GM23338 (cell line): Measurements from ENCODE around the gene MEGF11. TPM values are rescaled to one million over a fixed set of nuclear protein-coding genes. Genes with fewer than 3 reads are reported as not detected.

Experiments
- ATAC-seq: fragments of 200-7000 bp; cut with Tn5 transposase; 3 replicates; pipeline ENCODE4 v1.9.1; 2020
- DNase-seq: peaks from one replicate; pipeline ENCODE4 v3.0.0-alpha.2; 2015; ENCODE audit warnings: low spot score
- H2AFZ ChIP-seq: fragments of 200-600 bp; sonication (generic); 2 replicates; pipeline ENCODE4 v1.8.0; 2016; ENCODE audit warnings: antibody characterized with exemption, mild to moderate bottlenecking, moderate library complexity
- H3F3A ChIP-seq: fragments of 200-600 bp; sonication (generic); replicated peaks from 2 replicates; pipeline ENCODE4 v1.8.0; 2017; ENCODE audit warnings: antibody characterized with exemption, mixed run types, low read depth
- H3K27ac ChIP-seq: fragments of 200-600 bp; sonication (generic); 2 replicates; pipeline ENCODE4 v1.6.1; 2016; ENCODE audit warnings: low read depth
- H3K27me3 ChIP-seq: fragments of 200-600 bp; sonication (generic); 2 replicates; pipeline ENCODE4 v1.8.0; 2016; ENCODE audit warnings: mild to moderate bottlenecking, mixed run types, moderate library complexity; ENCODE audit not compliant: insufficient read depth
- H3K36me3 ChIP-seq: fragments of 200-600 bp; sonication (generic); 2 replicates; pipeline ENCODE4 v1.8.0; 2016; ENCODE audit warnings: mild to moderate bottlenecking; ENCODE audit not compliant: insufficient read depth
- H3K4me1 ChIP-seq: fragments of 200-600 bp; sonication (generic); 2 replicates; pipeline ENCODE4 v1.8.0; 2016; ENCODE audit warnings: mild to moderate bottlenecking, moderate library complexity; ENCODE audit not compliant: insufficient read depth
- H3K4me2 ChIP-seq: fragments of 200-600 bp; sonication (generic); 2 replicates; pipeline ENCODE4 v1.7.1; 2017; ENCODE audit warnings: mixed run types
- H3K4me3 ChIP-seq: fragments of 200-600 bp; sonication (generic); 2 replicates; pipeline ENCODE4 v1.6.1; 2016; ENCODE audit warnings: mixed run types
- H3K79me2 ChIP-seq: fragments of 200-600 bp; sonication (generic); replicated peaks from 2 replicates; pipeline ENCODE4 v1.8.0; 2017; ENCODE audit warnings: mild to moderate bottlenecking; ENCODE audit not compliant: insufficient read depth
- H3K9me2 ChIP-seq: fragments of 200-600 bp; sonication (generic); 2 replicates; pipeline ENCODE4 v1.8.0; 2017; ENCODE audit not compliant: insufficient read depth
- H4K20me1 ChIP-seq: fragments of 200-600 bp; sonication (generic); replicated peaks from 2 replicates; pipeline ENCODE4 v1.8.0; 2017; ENCODE audit warnings: mild to moderate bottlenecking; ENCODE audit not compliant: insufficient read depth
- H3K27ac Mint-ChIP-seq: 2 replicates; pipeline ENCODE4 v1.8.0; 2020; ENCODE audit warnings: inconsistent platforms, mild to moderate bottlenecking, moderate library complexity, mixed read lengths
- H3K27me3 Mint-ChIP-seq: 3 replicates; pipeline ENCODE4 v1.8.0; 2022; ENCODE audit warnings: low read depth, mild to moderate bottlenecking, moderate library complexity, mixed read lengths, inconsistent platforms; ENCODE audit not compliant: insufficient read depth, poor library complexity
- H3K36me3 Mint-ChIP-seq: 3 replicates; pipeline ENCODE4 v1.8.0; 2021; ENCODE audit warnings: low read depth, mild to moderate bottlenecking, inconsistent platforms, moderate library complexity, mixed read lengths
- H3K4me1 Mint-ChIP-seq: 3 replicates; pipeline ENCODE4 v1.8.0; 2020; ENCODE audit warnings: mild to moderate bottlenecking, inconsistent platforms, mixed read lengths
- H3K4me3 Mint-ChIP-seq: 3 replicates; pipeline ENCODE4 v1.8.0; 2021; ENCODE audit warnings: moderate library complexity, mild to moderate bottlenecking, inconsistent platforms, mixed read lengths
- H3K9me3 Mint-ChIP-seq: 3 replicates; pipeline ENCODE4 v1.8.0; 2020; ENCODE audit warnings: moderate library complexity, mild to moderate bottlenecking, inconsistent platforms, mixed read lengths
- CREB1 ChIP-seq: fragments of 250-450 bp; sonication (Bioruptor Pico); IDR thresholded peaks from 2 replicates; pipeline ENCODE4 v1.5.0; 2020; ENCODE audit warnings: low read depth, mild to moderate bottlenecking, moderate library complexity
- EZH2 ChIP-seq: fragments of 200-600 bp; sonication (generic); IDR thresholded peaks from one replicate; pipeline ENCODE4 v1.8.0; 2017; ENCODE audit warnings: antibody characterized with exemption, mild to moderate bottlenecking, low read depth; ENCODE audit not compliant: unreplicated experiment
- EZH2phosphoT487 ChIP-seq: fragments of 200-600 bp; sonication (generic); IDR thresholded peaks from one replicate; pipeline ENCODE4 v1.8.1; 2018; ENCODE audit warnings: antibody characterized with exemption; ENCODE audit not compliant: unreplicated experiment
- JUNB ChIP-seq: IDR thresholded peaks from one replicate; pipeline ENCODE4 v1.6.1; 2016; ENCODE audit warnings: antibody characterized with exemption; ENCODE audit not compliant: unreplicated experiment
- NANOG ChIP-seq: IDR thresholded peaks from 2 replicates; pipeline ENCODE4 v1.6.1; 2016; ENCODE audit warnings: antibody characterized with exemption, borderline replicate concordance
- STAT1 ChIP-seq: IDR thresholded peaks from one replicate; pipeline ENCODE4 v1.6.1; 2016; ENCODE audit warnings: antibody characterized with exemption; ENCODE audit not compliant: unreplicated experiment
- ZNF114 ChIP-seq: fragments of 250-450 bp; sonication (Bioruptor Pico); IDR thresholded peaks from 2 replicates; pipeline ENCODE4 v1.5.0; 2020; ENCODE audit warnings: mild to moderate bottlenecking, moderate library complexity
- ZNF331 ChIP-seq: fragments of 250-450 bp; sonication (Bioruptor Pico); IDR thresholded peaks from 2 replicates; pipeline ENCODE4 v1.5.0; 2020; ENCODE audit warnings: low read depth, mild to moderate bottlenecking, moderate library complexity
- polyA plus RNA-seq: library from polyadenylated mRNA; unstranded; fragments of >200 nt; fragmentation: Nextera tagmentation; extraction: Ambion mirVana; gene quantifications from 2 replicates; pipeline ENCODE4 v1.2.1, GENCODE V29; 2016
- total RNA-seq: library from RNA; depleted of rRNA; stranded (reverse); fragments of >200 nt; shearing (Covaris generic); gene quantifications from 2 replicates; pipeline ENCODE4 v1.2.3, GENCODE V29; 2014
- TF ChIP-seq, protein P1 (sequence below): IDR thresholded peaks from 2 replicates; pipeline ENCODE4 v1.6.1; 2016; ENCODE audit warnings: antibody characterized with exemption
- TF ChIP-seq, protein P2 (sequence below): fragments of 250-450 bp; sonication (Bioruptor Pico); IDR thresholded peaks from 2 replicates; pipeline ENCODE4 v1.5.0; 2020; ENCODE audit warnings: mild to moderate bottlenecking, moderate library complexity
- TF ChIP-seq, protein P3 (sequence below): IDR thresholded peaks from one replicate; pipeline ENCODE4 v1.6.1; 2018; ENCODE audit warnings: antibody characterized with exemption; ENCODE audit not compliant: unreplicated experiment

Gene MEGF11
- total and polyA plus RNA-seq, 2 experiments from 2014 or later = 1.3 to 1.9 TPM

GRCh38 chr15:66276546-66276945 lies 23.0 kb upstream of the MEGF11 start:
- TF ChIP-seq, protein P1, sequence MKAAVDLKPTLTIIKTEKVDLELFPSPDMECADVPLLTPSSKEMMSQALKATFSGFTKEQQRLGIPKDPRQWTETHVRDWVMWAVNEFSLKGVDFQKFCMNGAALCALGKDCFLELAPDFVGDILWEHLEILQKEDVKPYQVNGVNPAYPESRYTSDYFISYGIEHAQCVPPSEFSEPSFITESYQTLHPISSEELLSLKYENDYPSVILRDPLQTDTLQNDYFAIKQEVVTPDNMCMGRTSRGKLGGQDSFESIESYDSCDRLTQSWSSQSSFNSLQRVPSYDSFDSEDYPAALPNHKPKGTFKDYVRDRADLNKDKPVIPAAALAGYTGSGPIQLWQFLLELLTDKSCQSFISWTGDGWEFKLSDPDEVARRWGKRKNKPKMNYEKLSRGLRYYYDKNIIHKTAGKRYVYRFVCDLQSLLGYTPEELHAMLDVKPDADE = no peak
- TF ChIP-seq EZH2 = no peak
- TF ChIP-seq ZNF331 = no peak
- no peak for TF ChIP-seq JUNB
- TF ChIP-seq EZH2phosphoT487 = no peak
- TF ChIP-seq CREB1 (CRISPR knock-in tag) = no peak
- TF ChIP-seq ZNF114 = no peak
- TF ChIP-seq, protein P2, sequence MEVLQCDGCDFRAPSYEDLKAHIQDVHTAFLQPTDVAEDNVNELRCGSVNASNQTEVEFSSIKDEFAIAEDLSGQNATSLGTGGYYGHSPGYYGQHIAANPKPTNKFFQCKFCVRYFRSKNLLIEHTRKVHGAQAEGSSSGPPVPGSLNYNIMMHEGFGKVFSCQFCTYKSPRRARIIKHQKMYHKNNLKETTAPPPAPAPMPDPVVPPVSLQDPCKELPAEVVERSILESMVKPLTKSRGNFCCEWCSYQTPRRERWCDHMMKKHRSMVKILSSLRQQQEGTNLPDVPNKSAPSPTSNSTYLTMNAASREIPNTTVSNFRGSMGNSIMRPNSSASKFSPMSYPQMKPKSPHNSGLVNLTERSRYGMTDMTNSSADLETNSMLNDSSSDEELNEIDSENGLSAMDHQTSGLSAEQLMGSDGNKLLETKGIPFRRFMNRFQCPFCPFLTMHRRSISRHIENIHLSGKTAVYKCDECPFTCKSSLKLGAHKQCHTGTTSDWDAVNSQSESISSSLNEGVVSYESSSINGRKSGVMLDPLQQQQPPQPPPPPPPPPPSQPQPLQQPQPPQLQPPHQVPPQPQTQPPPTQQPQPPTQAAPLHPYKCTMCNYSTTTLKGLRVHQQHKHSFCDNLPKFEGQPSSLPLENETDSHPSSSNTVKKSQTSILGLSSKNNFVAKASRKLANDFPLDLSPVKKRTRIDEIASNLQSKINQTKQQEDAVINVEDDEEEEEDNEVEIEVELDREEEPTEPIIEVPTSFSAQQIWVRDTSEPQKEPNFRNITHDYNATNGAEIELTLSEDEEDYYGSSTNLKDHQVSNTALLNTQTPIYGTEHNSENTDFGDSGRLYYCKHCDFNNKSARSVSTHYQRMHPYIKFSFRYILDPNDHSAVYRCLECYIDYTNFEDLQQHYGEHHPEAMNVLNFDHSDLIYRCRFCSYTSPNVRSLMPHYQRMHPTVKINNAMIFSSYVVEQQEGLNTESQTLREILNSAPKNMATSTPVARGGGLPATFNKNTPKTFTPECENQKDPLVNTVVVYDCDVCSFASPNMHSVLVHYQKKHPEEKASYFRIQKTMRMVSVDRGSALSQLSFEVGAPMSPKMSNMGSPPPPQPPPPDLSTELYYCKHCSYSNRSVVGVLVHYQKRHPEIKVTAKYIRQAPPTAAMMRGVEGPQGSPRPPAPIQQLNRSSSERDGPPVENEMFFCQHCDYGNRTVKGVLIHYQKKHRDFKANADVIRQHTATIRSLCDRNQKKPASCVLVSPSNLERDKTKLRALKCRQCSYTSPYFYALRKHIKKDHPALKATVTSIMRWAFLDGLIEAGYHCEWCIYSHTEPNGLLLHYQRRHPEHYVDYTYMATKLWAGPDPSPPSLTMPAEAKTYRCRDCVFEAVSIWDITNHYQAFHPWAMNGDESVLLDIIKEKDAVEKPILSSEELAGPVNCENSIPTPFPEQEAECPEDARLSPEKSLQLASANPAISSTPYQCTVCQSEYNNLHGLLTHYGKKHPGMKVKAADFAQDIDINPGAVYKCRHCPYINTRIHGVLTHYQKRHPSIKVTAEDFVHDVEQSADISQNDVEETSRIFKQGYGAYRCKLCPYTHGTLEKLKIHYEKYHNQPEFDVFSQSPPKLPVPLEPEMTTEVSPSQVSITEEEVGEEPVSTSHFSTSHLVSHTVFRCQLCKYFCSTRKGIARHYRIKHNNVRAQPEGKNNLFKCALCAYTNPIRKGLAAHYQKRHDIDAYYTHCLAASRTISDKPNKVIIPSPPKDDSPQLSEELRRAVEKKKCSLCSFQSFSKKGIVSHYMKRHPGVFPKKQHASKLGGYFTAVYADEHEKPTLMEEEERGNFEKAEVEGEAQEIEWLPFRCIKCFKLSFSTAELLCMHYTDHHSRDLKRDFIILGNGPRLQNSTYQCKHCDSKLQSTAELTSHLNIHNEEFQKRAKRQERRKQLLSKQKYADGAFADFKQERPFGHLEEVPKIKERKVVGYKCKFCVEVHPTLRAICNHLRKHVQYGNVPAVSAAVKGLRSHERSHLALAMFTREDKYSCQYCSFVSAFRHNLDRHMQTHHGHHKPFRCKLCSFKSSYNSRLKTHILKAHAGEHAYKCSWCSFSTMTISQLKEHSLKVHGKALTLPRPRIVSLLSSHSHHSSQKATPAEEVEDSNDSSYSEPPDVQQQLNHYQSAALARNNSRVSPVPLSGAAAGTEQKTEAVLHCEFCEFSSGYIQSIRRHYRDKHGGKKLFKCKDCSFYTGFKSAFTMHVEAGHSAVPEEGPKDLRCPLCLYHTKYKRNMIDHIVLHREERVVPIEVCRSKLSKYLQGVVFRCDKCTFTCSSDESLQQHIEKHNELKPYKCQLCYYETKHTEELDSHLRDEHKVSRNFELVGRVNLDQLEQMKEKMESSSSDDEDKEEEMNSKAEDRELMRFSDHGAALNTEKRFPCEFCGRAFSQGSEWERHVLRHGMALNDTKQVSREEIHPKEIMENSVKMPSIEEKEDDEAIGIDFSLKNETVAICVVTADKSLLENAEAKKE (CRISPR knock-in tag) = no peak
- TF ChIP-seq NANOG = no peak
- TF ChIP-seq STAT1 = no peak
- TF ChIP-seq, protein P3, sequence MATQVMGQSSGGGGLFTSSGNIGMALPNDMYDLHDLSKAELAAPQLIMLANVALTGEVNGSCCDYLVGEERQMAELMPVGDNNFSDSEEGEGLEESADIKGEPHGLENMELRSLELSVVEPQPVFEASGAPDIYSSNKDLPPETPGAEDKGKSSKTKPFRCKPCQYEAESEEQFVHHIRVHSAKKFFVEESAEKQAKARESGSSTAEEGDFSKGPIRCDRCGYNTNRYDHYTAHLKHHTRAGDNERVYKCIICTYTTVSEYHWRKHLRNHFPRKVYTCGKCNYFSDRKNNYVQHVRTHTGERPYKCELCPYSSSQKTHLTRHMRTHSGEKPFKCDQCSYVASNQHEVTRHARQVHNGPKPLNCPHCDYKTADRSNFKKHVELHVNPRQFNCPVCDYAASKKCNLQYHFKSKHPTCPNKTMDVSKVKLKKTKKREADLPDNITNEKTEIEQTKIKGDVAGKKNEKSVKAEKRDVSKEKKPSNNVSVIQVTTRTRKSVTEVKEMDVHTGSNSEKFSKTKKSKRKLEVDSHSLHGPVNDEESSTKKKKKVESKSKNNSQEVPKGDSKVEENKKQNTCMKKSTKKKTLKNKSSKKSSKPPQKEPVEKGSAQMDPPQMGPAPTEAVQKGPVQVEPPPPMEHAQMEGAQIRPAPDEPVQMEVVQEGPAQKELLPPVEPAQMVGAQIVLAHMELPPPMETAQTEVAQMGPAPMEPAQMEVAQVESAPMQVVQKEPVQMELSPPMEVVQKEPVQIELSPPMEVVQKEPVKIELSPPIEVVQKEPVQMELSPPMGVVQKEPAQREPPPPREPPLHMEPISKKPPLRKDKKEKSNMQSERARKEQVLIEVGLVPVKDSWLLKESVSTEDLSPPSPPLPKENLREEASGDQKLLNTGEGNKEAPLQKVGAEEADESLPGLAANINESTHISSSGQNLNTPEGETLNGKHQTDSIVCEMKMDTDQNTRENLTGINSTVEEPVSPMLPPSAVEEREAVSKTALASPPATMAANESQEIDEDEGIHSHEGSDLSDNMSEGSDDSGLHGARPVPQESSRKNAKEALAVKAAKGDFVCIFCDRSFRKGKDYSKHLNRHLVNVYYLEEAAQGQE = no peak
- no peak overlapping the region for H3K27ac Mint-ChIP-seq
- H3K9me3 Mint-ChIP-seq = peaks cover 3% of the 10 kb centered on the region; the same call in 2 of the 3 replicates
- no peak overlapping the region for H3K4me3 Mint-ChIP-seq
- no peak overlapping the region for H3K4me3 ChIP-seq
- no peaks in the 10 kb centered on the region for H3K79me2 ChIP-seq
- H3K4me2 ChIP-seq = no peak overlapping the region
- H3K27me3 Mint-ChIP-seq = peaks cover 11% of the 10 kb centered on the region
- H3K4me1 ChIP-seq = 0 out of 2 replicates have a peak, but pooled peaks cover 1% of the 10 kb centered on the region
- H3K4me1 Mint-ChIP-seq = peaks cover 5% of the 10 kb centered on the region; the same call in 1 of the 3 replicates
- H4K20me1 ChIP-seq = no peaks in the 10 kb centered on the region
- no peaks in the 10 kb centered on the region for H3K27me3 ChIP-seq
- no peaks in the 10 kb centered on the region for H3K36me3 Mint-ChIP-seq
- no peaks in the 10 kb centered on the region for H3F3A ChIP-seq
- no peak overlapping the region for H3K27ac ChIP-seq
- no peak for DNase-seq
- ATAC-seq = no peak
- H3K9me2 ChIP-seq = peaks cover 3% of the 10 kb centered on the region; the same call in 1 of the 2 replicates
- H3K36me3 ChIP-seq = no peaks in the 10 kb centered on the region
- H2AFZ ChIP-seq = no peak overlapping the region
